HepG2 (cell line): ENCODE data around the gene KCTD16. TPM values are rescaled to one million over a fixed set of nuclear protein-coding genes. Genes with fewer than 3 reads are reported as not detected.

Source experiments
- DMAP1 ChIP-seq: IDR thresholded peaks from 2 replicates; pipeline ENCODE4 v1.6.1; 2016
- DNMT3B ChIP-seq: conservative IDR thresholded peaks from 2 replicates; pipeline ENCODE4 v1.6.1; 2016; ENCODE audit warnings: missing biosample characterization, control low read depth
- HNRNPK ChIP-seq: fragments of 200-400 bp; formaldehyde crosslinking; IDR thresholded peaks from 2 replicates; pipeline ENCODE4 v1.6.1; 2018; ENCODE audit warnings: low read length, low read depth, moderate library complexity, mild to moderate bottlenecking; ENCODE audit not compliant: poor library complexity, severe bottlenecking
- HOXA5 ChIP-seq: sonication (generic); formaldehyde crosslinking; IDR thresholded peaks from 2 replicates; pipeline ENCODE4 v1.4.0; 2020; ENCODE audit warnings: missing genetic modification reagents
- IKZF4 ChIP-seq: sonication (generic); formaldehyde crosslinking; IDR thresholded peaks from 2 replicates; pipeline ENCODE4 v1.5.1; 2020; ENCODE audit warnings: borderline replicate concordance, mild to moderate bottlenecking, low read depth, missing genetic modification reagents; ENCODE audit errors: not compliant biosample characterization
- JUNB ChIP-seq: sonication (generic); formaldehyde crosslinking; IDR thresholded peaks from 2 replicates; pipeline ENCODE4 v1.8.0; 2022; ENCODE audit warnings: missing genetic modification reagents, mild to moderate bottlenecking, borderline replicate concordance
- KLF13 ChIP-seq: sonication (generic); formaldehyde crosslinking; IDR thresholded peaks from 2 replicates; pipeline ENCODE4 v1.4.0; 2020; ENCODE audit warnings: mild to moderate bottlenecking, missing genetic modification reagents
- MEIS1 ChIP-seq: sonication (generic); formaldehyde crosslinking; IDR thresholded peaks from 2 replicates; pipeline ENCODE4 v1.9.0; 2021; ENCODE audit warnings: mild to moderate bottlenecking, missing genetic modification reagents, moderate library complexity, borderline replicate concordance
- MIER3 ChIP-seq: IDR thresholded peaks from 2 replicates; pipeline ENCODE4 v1.6.1; 2016; ENCODE audit warnings: missing compliant biosample characterization, borderline replicate concordance
- MTF2 ChIP-seq: sonication (generic); formaldehyde crosslinking; IDR thresholded peaks from 2 replicates; pipeline ENCODE4 v1.5.0; 2020; ENCODE audit warnings: missing genetic modification reagents, borderline replicate concordance
- POGZ ChIP-seq: sonication (generic); formaldehyde crosslinking; IDR thresholded peaks from 2 replicates; pipeline ENCODE4 v1.4.0; 2020; ENCODE audit warnings: mild to moderate bottlenecking, missing genetic modification reagents
- POLR2AphosphoS5 ChIP-seq: IDR thresholded peaks from 2 replicates; pipeline ENCODE4 v1.6.1; 2012; ENCODE audit warnings: low read depth, low read length
- SIX4 ChIP-seq: sonication (generic); formaldehyde crosslinking; IDR thresholded peaks from 2 replicates; pipeline ENCODE4 v1.4.0; 2020; ENCODE audit warnings: missing genetic modification reagents
- TP53 ChIP-seq: sonication (generic); formaldehyde crosslinking; conservative IDR thresholded peaks from 2 replicates; pipeline ENCODE4 v1.4.0; 2020; ENCODE audit warnings: missing genetic modification reagents
- ZFP1 ChIP-seq: IDR thresholded peaks from 2 replicates; pipeline ENCODE4 v1.6.1; 2016
- ZNF20 ChIP-seq: sonication (generic); formaldehyde crosslinking; IDR thresholded peaks from 2 replicates; pipeline ENCODE4 v1.4.0; 2020; ENCODE audit warnings: mild to moderate bottlenecking, moderate library complexity, missing genetic modification reagents
- ZNF3 ChIP-seq: IDR thresholded peaks from 2 replicates; pipeline ENCODE4 v1.7.0; 2017; ENCODE audit warnings: inconsistent platforms
- ZNF350 ChIP-seq: sonication (generic); formaldehyde crosslinking; IDR thresholded peaks from 2 replicates; pipeline ENCODE4 v1.4.0; 2020; ENCODE audit warnings: mild to moderate bottlenecking, low read depth, missing genetic modification reagents, borderline replicate concordance
- ZNF768 ChIP-seq: sonication (generic); formaldehyde crosslinking; IDR thresholded peaks from 2 replicates; pipeline ENCODE4 v1.4.0; 2020; ENCODE audit warnings: missing genetic modification reagents
- ZNF788 ChIP-seq: sonication (generic); formaldehyde crosslinking; IDR thresholded peaks from 2 replicates; pipeline ENCODE4 v1.5.0; 2020; ENCODE audit warnings: mild to moderate bottlenecking, missing genetic modification reagents, borderline replicate concordance
- ZSCAN21 ChIP-seq: sonication (generic); formaldehyde crosslinking; IDR thresholded peaks from 2 replicates; pipeline ENCODE4 v1.8.0; 2022; ENCODE audit warnings: mild to moderate bottlenecking, missing genetic modification reagents, moderate library complexity, borderline replicate concordance
- ZSCAN31 ChIP-seq: sonication (generic); formaldehyde crosslinking; IDR thresholded peaks from 2 replicates; pipeline ENCODE4 v1.5.0; 2020; ENCODE audit warnings: low read depth, mild to moderate bottlenecking, missing genetic modification reagents
- polyA plus RNA-seq, 8 experiments: library from polyadenylated mRNA; depleted of rRNA in 3 of 8; stranded (reverse) in 7 of 8; unstranded in 1 of 8; fragments of >200 nt; fragmentation: Illumina TruSeq in 4 of 8; extraction: Trizol in 4 of 8; gene quantifications; 2 replicates each; pipeline versions ENCODE4 v1.2.1 to v1.2.3, GENCODE V29; 2011 to 2016; ENCODE audit warnings: low read depth in 4 of 8, missing spikeins in 1 of 8, mixed read lengths in 1 of 8; ENCODE audit not compliant: insufficient read depth in 1 of 8
- total RNA-seq, 5 experiments: library from RNA; depleted of rRNA; stranded (reverse); fragments of >200 nt; fragmentation: Illumina TruSeq; extraction: Trizol; gene quantifications; 2 replicates each; pipeline ENCODE4 v1.2.3, GENCODE V29; 2016; ENCODE audit warnings: low read depth in 1 of 5
- TF ChIP-seq, protein P1 (sequence below): sonication (generic); formaldehyde crosslinking; IDR thresholded peaks from 2 replicates; pipeline ENCODE4 v1.8.1; 2022; ENCODE audit warnings: low read depth, mild to moderate bottlenecking, missing genetic modification reagents
- TF ChIP-seq, protein P2 (sequence below): IDR thresholded peaks from 2 replicates; pipeline ENCODE4 v1.6.1; 2012; ENCODE audit warnings: inconsistent platforms
- TF ChIP-seq, protein P3 (sequence below): sonication (generic); formaldehyde crosslinking; IDR thresholded peaks from 2 replicates; pipeline ENCODE4 v1.5.1; 2020; ENCODE audit warnings: mild to moderate bottlenecking, missing genetic modification reagents, moderate library complexity
- TF ChIP-seq, protein P4 (sequence below): sonication (generic); formaldehyde crosslinking; IDR thresholded peaks from 2 replicates; pipeline ENCODE4 v1.9.0; 2021; ENCODE audit warnings: missing genetic modification reagents, borderline replicate concordance

Gene KCTD16
- total and polyA plus RNA-seq, 2 of the 13 experiments (the other 11 are each of a cell fraction or from before 2014, with no cell fraction given) = 0.02 to 0.09 TPM

DNA sequence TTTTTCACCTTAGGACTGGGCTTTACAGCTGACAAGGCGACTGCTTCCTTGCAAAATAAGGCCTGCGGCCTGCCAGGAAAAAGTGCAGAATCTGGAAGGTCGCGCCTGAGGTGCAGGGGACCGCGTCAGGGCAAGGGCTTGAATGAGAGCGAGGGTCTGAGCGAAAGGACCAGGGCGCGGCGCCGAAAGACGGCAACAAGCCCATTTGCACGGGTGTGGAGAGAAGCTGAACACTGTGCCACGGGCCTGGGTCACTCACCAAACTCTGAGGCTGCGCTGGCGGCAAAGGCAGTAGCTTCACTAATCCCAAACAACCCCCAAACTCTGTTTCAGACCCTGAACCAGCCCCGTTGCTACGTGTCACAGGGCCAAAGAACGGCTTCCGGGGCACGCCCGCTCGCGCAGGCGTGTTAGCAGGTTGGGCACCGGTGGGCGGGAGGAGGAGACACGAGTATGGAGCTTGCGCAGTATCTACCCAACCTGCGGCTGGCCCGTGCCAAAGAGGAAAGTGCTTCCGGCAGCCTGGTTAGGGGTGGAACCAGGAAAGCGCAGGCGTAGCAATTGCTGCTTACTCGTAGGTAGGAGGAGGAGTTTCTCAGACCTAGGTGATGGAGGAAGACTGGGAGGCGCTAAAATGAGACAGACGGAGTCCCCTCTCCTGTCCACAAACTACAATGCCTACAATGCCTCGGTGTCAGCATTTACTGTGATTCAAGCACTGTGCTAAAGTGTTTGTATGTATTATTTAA, at the start of gene KCTD16, which contains the start of gene YIPF5 (continued):
- TF ChIP-seq, protein P1, sequence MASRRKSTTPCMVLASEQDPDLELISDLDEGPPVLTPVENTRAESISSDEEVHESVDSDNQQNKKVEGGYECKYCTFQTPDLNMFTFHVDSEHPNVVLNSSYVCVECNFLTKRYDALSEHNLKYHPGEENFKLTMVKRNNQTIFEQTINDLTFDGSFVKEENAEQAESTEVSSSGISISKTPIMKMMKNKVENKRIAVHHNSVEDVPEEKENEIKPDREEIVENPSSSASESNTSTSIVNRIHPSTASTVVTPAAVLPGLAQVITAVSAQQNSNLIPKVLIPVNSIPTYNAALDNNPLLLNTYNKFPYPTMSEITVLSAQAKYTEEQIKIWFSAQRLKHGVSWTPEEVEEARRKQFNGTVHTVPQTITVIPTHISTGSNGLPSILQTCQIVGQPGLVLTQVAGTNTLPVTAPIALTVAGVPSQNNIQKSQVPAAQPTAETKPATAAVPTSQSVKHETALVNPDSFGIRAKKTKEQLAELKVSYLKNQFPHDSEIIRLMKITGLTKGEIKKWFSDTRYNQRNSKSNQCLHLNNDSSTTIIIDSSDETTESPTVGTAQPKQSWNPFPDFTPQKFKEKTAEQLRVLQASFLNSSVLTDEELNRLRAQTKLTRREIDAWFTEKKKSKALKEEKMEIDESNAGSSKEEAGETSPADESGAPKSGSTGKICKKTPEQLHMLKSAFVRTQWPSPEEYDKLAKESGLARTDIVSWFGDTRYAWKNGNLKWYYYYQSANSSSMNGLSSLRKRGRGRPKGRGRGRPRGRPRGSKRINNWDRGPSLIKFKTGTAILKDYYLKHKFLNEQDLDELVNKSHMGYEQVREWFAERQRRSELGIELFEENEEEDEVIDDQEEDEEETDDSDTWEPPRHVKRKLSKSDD = peak; percentile 36; the same call in 1 of the 2 replicates
- TF ChIP-seq ZNF350 (CRISPR knock-in tag) (peak; percentile 81), MEIS1 (CRISPR knock-in tag) (0 out of 2 replicates have a peak, but pooled peaks have one; percentile 28), POGZ (CRISPR knock-in tag) (peak; percentile 86), ZNF768 (CRISPR knock-in tag) (peak; percentile 14; the same call in 1 of the 2 replicates), ZSCAN21 (no peak), IKZF4 (peak; percentile 25), MTF2 (no peak; the same call in 1 of the 2 replicates), KLF13 (CRISPR knock-in tag) (no peak), ZSCAN31 (CRISPR knock-in tag) (peak; percentile 73), ZNF20 (CRISPR knock-in tag) (no peak), DNMT3B (CRISPR knock-in tag) (no peak), ZNF3 (CRISPR knock-in tag) (no peak), HOXA5 (CRISPR knock-in tag) (no peak), ZNF788 (peak; percentile 67; the same call in 1 of the 2 replicates), ZFP1 (CRISPR knock-in tag) (no peak), POLR2AphosphoS5 (peak; percentile 93), HNRNPK (no peak), TP53 (CRISPR knock-in tag) (no peak), SIX4 (CRISPR knock-in tag) (0 out of 2 replicates have a peak, but pooled peaks have one; percentile 7), JUNB (CRISPR knock-in tag) (no peak), DMAP1 (peak; percentile 91), MIER3 (CRISPR knock-in tag) (peak; percentile 52; the same call in 1 of the 2 replicates)
- TF ChIP-seq, protein P2, sequence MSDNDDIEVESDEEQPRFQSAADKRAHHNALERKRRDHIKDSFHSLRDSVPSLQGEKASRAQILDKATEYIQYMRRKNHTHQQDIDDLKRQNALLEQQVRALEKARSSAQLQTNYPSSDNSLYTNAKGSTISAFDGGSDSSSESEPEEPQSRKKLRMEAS = peak; percentile 17; the same call in 1 of the 2 replicates
- TF ChIP-seq, protein P3, sequence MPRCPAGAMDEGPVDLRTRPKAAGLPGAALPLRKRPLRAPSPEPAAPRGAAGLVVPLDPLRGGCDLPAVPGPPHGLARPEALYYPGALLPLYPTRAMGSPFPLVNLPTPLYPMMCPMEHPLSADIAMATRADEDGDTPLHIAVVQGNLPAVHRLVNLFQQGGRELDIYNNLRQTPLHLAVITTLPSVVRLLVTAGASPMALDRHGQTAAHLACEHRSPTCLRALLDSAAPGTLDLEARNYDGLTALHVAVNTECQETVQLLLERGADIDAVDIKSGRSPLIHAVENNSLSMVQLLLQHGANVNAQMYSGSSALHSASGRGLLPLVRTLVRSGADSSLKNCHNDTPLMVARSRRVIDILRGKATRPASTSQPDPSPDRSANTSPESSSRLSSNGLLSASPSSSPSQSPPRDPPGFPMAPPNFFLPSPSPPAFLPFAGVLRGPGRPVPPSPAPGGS (CRISPR knock-in tag) = peak; percentile 52; the same call in 1 of the 2 replicates
- TF ChIP-seq, protein P4, sequence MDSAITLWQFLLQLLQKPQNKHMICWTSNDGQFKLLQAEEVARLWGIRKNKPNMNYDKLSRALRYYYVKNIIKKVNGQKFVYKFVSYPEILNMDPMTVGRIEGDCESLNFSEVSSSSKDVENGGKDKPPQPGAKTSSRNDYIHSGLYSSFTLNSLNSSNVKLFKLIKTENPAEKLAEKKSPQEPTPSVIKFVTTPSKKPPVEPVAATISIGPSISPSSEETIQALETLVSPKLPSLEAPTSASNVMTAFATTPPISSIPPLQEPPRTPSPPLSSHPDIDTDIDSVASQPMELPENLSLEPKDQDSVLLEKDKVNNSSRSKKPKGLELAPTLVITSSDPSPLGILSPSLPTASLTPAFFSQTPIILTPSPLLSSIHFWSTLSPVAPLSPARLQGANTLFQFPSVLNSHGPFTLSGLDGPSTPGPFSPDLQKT = no peak
